ENCODE data around the gene WDR81.
"Not testable (repeated sequence)": the region's sequence is repeated elsewhere in the genome, so short reads cannot be mapped to it uniquely, and the experiment has no call there.

Gene WDR81

DNA sequence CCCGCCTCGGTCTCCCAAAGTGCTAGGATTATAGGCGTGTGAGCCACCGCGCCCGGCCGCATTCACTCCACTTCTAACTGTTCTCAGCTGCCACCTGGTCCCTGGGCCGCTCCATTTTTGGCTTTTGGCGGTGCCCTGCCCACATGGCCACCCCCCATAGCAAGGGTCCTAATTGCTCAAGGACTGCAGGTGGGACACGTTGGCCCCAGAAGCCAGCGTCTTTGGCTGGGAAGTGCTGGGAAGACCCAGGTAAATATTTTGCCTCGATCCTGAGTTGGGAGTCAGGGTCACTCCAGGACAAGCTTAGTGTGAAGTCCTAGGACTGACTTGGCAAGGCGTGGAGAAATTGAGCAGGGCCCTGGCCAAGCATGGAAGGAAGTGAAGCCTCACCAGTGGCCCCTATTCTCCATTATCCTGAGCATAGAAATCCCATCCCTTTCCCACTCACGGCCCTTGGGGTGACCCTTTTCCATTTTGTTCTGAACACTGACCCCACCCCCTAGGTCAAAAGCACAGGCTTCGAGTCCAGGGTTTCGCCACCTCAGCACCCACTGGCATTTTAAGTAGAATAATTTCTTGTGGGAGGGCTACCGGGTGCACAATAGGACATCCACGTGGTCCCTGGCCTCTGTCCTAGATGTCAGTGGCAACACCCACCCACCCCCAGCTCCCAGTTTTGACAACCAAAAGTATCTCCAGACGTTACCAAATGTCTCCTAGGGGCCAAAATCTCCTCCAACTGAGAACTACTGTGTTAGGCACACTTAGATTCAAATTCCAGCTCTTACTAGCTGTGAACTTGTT lies 5.9 kb upstream of the WDR81 start:
- no peak for TF ChIP-seq CTCF (IDR thresholded peaks at IDR 0.05; ENCODE audit: low read depth, low read length, missing control alignments)
- no peak for DNase-seq
- in situ Hi-C loops (cut with HindIII; ENCODE audit: low pct_ligation_motif_present, low sequenced_read_pairs), result loop anchor here (10.0 kb wide), 1 partner anchor 66 kb away; no protein-coding TSS in a partner anchor
- Histone ChIP-seq H3K36me3 (replicated peaks) (peaks cover 18% of the 10 kb centered on the region), H3K4me3 (ENCODE audit: low read depth, low read length) (no peak overlapping the region), H3K27me3 (replicated peaks) (no peaks in the 10 kb centered on the region), H3K27ac (no peak overlapping the region)

DNA sequence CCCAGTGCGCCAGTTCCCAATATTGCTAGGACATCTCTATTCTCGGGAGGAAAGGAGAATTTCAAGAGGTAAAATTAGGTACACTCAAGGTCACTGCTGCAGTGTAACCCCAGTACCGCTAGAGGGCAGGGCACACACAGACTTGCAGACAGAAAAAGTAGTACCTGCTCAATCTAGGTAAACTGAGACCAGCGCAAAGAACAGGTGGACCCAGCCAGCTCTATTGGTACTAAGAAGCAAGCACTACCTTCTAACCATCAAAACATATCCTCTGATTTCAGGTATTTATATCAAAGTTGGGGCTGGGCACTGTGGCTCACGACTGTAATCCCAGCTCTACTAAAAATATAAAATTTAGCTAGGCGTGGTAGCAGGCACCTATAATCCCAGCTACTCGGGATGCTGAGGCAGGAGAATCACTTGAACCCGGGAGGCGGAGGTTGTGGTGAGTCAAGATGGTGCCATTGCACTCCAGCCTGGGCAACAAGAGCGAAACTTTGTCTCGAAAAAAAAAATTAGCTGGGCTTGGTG lies 3.6 kb upstream of the WDR81 start:
- Histone ChIP-seq H3K4me3 (ENCODE audit: low read depth, low read length) (no peak overlapping the region), H3K27ac (no peak overlapping the region), H3K36me3 (replicated peaks) (no peaks in the 10 kb centered on the region), H3K27me3 (replicated peaks) (no peaks in the 10 kb centered on the region)
- in situ Hi-C loops (cut with HindIII; ENCODE audit: low pct_ligation_motif_present, low sequenced_read_pairs), result no loop called here
- peak; percentile 99 for TF ChIP-seq CTCF (IDR thresholded peaks at IDR 0.05; ENCODE audit: low read depth, low read length, missing control alignments)
- peak; percentile 33 for DNase-seq

GRCh38 chr17:1722022-1722421 lies 2.5 kb upstream of the WDR81 start:
- H3K4me3 ChIP-seq (ENCODE audit: low read depth, low read length); H3K27me3 ChIP-seq (replicated peaks); H3K27ac ChIP-seq; H3K36me3 ChIP-seq (replicated peaks); in situ Hi-C loops (cut with HindIII; ENCODE audit: low pct_ligation_motif_present, low sequenced_read_pairs); DNase-seq: not testable (repeated sequence)

DNA sequence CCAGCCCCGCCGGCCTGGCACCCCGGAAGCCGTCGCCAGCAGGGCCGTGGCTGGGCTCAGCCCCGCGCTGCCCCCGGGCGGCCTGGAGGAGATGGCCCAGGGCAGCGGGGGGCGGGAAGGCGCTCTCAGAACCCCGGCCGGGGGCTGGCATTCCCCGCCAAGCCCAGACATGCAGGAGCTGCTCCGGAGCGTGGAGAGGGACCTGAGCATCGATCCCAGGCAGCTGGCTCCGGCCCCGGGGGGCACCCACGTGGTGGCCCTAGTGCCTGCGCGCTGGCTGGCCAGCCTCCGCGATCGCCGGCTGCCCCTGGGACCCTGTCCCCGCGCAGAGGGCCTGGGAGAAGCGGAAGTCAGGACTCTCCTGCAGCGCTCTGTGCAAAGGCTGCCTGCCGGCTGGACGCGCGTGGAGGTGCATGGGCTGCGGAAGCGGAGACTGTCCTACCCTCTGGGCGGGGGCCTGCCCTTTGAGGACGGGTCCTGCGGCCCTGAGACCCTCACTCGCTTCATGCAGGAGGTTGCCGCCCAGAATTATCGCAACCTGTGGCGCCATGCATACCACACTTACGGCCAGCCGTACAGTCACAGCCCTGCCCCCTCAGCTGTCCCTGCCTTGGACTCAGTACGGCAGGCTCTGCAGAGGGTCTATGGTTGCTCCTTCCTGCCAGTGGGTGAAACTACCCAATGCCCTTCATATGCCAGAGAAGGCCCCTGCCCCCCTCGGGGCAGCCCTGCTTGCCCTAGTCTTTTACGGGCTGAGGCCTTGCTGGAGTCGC lies 551 bp downstream of the WDR81 start:
- H3K27me3 ChIP-seq (replicated peaks), result no peaks in the 10 kb centered on the region
- H3K27ac ChIP-seq, result peak overlapping the region; percentile 52
- TF ChIP-seq CTCF (IDR thresholded peaks at IDR 0.05; ENCODE audit: low read depth, low read length, missing control alignments), result no peak
- H3K36me3 ChIP-seq (replicated peaks), result peaks cover 2% of the 10 kb centered on the region
- H3K4me3 ChIP-seq (ENCODE audit: low read depth, low read length), result peak overlapping the region; percentile 54
- DNase-seq, result no peak
- in situ Hi-C loops (cut with HindIII; ENCODE audit: low pct_ligation_motif_present, low sequenced_read_pairs), result no loop called here

DNA sequence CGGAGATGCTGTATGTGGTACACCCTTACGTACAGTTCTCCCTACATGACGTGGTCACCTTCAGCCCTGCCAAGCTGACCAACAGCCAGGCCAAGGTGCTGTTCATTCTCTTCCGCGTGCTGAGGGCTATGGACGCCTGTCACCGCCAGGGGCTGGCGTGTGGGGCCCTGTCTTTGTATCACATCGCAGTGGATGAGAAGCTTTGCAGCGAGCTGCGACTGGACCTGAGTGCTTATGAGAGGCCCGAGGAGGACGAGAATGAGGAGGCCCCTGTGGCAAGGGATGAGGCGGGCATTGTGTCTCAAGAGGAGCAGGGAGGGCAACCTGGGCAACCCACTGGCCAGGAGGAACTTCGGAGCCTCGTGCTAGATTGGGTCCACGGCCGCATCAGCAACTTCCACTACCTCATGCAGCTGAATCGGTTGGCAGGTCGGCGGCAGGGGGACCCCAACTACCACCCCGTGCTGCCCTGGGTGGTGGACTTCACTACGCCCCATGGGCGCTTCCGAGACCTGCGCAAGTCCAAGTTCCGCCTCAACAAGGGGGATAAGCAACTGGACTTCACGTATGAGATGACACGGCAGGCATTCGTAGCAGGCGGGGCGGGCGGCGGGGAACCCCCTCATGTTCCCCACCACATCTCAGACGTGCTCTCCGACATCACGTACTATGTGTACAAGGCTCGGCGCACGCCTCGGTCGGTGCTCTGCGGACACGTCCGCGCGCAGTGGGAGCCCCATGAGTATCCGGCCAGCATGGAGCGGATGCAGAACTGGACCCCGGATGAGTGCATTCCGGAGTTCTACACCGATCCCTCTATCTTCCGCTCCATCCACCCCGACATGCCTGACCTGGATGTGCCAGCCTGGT lies 1.4 kb downstream of the WDR81 start:
- H3K4me3 ChIP-seq (ENCODE audit: low read depth, low read length), result peak overlapping the region; percentile 54
- no peak for TF ChIP-seq CTCF (IDR thresholded peaks at IDR 0.05; ENCODE audit: low read depth, low read length, missing control alignments)
- H3K27ac ChIP-seq, result no peak overlapping the region
- H3K36me3 ChIP-seq (replicated peaks), result peaks cover 2% of the 10 kb centered on the region
- in situ Hi-C loops (cut with HindIII; ENCODE audit: low pct_ligation_motif_present, low sequenced_read_pairs), result no loop called here
- DNase-seq, result no peak
- no peaks in the 10 kb centered on the region for H3K27me3 ChIP-seq (replicated peaks)
